Caco-2 (cell line): ENCODE results near the gene RHBDL3. TPM values are rescaled to one million over a fixed set of nuclear protein-coding genes. Genes with fewer than 3 reads are reported as not detected.

Experiments used
- BruUV-seq: library from RNA; stranded (reverse); fragments of 400-500 nt; replicated peaks from 2 replicates; lab custom pipeline; 2021; lab: Mats Ljungman, UMichigan
- CTCF ChIA-PET: fragments of 300-600 bp; sonication (Branson Sonifier 250); formaldehyde crosslinking; loops from one replicate; lab custom pipeline; 2022; ENCODE audit warnings: antibody characterized with exemption; lab: Charles Lee
- POLR2A ChIA-PET: fragments of 300-600 bp; sonication (Branson Sonifier 250); formaldehyde crosslinking; loops from one replicate; lab custom pipeline; 2022; ENCODE audit warnings: antibody characterized with exemption; lab: Charles Lee
- DNase-seq, 2 experiments: peaks; one replicate each; pipeline versions ENCODE4 v3.0.0 to v3.0.0-alpha.2; 2020 to 2022
- H3K27me3 ChIP-seq: replicated peaks from 2 replicates; pipeline ENCODE4 v1.6.0; 2011; ENCODE audit warnings: low read length; ENCODE audit not compliant: control insufficient read depth, insufficient read depth
- H3K36me3 ChIP-seq: 2 replicates; pipeline ENCODE4 v1.5.1; 2011; ENCODE audit warnings: low read length; ENCODE audit not compliant: control insufficient read depth, insufficient read depth
- H3K4me1 ChIP-seq: fragments of 250-450 bp; sonication (Bioruptor Pico); 2 replicates; pipeline ENCODE4 v1.5.1; 2020; ENCODE audit warnings: mild to moderate bottlenecking
- H3K4me3 ChIP-seq: 2 replicates; pipeline ENCODE4 v1.5.1; 2011; ENCODE audit warnings: low read depth, mild to moderate bottlenecking, control low read depth, low read length
- H3K9me3 ChIP-seq: fragments of 250-450 bp; sonication (Bioruptor Pico); 2 replicates; pipeline ENCODE4 v1.5.1; 2020; ENCODE audit warnings: mild to moderate bottlenecking, moderate library complexity
- H3K27ac Mint-ChIP-seq: one replicate; pipeline ENCODE4 v1.8.0; 2022; ENCODE audit warnings: mixed read lengths; ENCODE audit not compliant: unreplicated experiment
- H3K27me3 Mint-ChIP-seq: one replicate; pipeline ENCODE4 v1.8.0; 2022; ENCODE audit warnings: mixed read lengths; ENCODE audit not compliant: insufficient read depth, unreplicated experiment
- H3K36me3 Mint-ChIP-seq: one replicate; pipeline ENCODE4 v1.8.0; 2022; ENCODE audit warnings: mild to moderate bottlenecking, mixed read lengths; ENCODE audit not compliant: insufficient read depth, unreplicated experiment
- H3K4me1 Mint-ChIP-seq: one replicate; pipeline ENCODE4 v1.8.0; 2022; ENCODE audit warnings: low read depth, mixed read lengths; ENCODE audit not compliant: unreplicated experiment
- H3K4me3 Mint-ChIP-seq: one replicate; pipeline ENCODE4 v1.8.0; 2022; ENCODE audit warnings: mild to moderate bottlenecking, moderate library complexity, mixed read lengths; ENCODE audit not compliant: unreplicated experiment
- H3K9me3 Mint-ChIP-seq: one replicate; pipeline ENCODE4 v1.8.0; 2022; ENCODE audit warnings: mixed read lengths; ENCODE audit not compliant: unreplicated experiment
- CTCF ChIP-seq, 2 experiments: fragments of 200-600 bp in 1 of 2; IDR thresholded peaks; 1 replicate in 1 of 2; 2 replicates in 1 of 2; pipeline versions ENCODE4 v1.5.1 to v1.8.0; 2011 to 2022; ENCODE audit warnings: antibody characterized with exemption in 1 of 2, control low read depth in 1 of 2, inconsistent platforms in 1 of 2, low read depth in 1 of 2, low read length in 1 of 2, mild to moderate bottlenecking in 1 of 2, moderate library complexity in 1 of 2; ENCODE audit not compliant: insufficient read depth in 1 of 2, severe bottlenecking in 1 of 2, unreplicated experiment in 1 of 2
- intact Hi-C: fragments of 100-400 bp; cut with micrococcal nuclease; formaldehyde crosslinking; loops from one replicate; pipeline ENCODE4 v1.10.0; 2022; ENCODE audit not compliant: unreplicated experiment
- total RNA-seq: library from RNA; stranded (reverse); gene quantifications from 2 replicates; pipeline ENCODE4 v1.2.3, GENCODE V29; 2022

The RHBDL3 gene
- total RNA-seq, 1 experiment from 2014 or later, result not detected

GRCh38 chr17:32239456-32239855 is 26.2 kb upstream of the RHBDL3 start:
- no peaks in the 10 kb centered on the region for H3K9me3 Mint-ChIP-seq
- no peaks in the 10 kb centered on the region for H3K36me3 Mint-ChIP-seq
- intact Hi-C loops, result no loop called here
- no peak overlapping the region for H3K4me3 Mint-ChIP-seq
- no peaks in the 10 kb centered on the region for H3K36me3 ChIP-seq
- H3K27ac Mint-ChIP-seq, result no peak overlapping the region
- CTCF ChIA-PET, result no interaction called here
- no peak for DNase-seq
- no peak overlapping the region for H3K4me3 ChIP-seq
- no peaks in the 10 kb centered on the region for H3K27me3 Mint-ChIP-seq
- H3K27me3 ChIP-seq, result no peaks in the 10 kb centered on the region
- POLR2A ChIA-PET, result no interaction called here
- no peak for TF ChIP-seq CTCF (IDR thresholded peaks at IDR 0.05; ENCODE audit: insufficient read depth in 1 of 2, low read depth in 1 of 2, low read length in 1 of 2, severe bottlenecking in 1 of 2, unreplicated experiment in 1 of 2)
- H3K9me3 ChIP-seq, result no peaks in the 10 kb centered on the region
- BruUV-seq, result no TSS peak
- H3K4me1 Mint-ChIP-seq, result no peaks in the 10 kb centered on the region
- H3K4me1 ChIP-seq, result no peaks in the 10 kb centered on the region

- Mint-ChIP-seq H3K4me1 (no peaks in the 10 kb centered on the region), H3K4me3 (no peak overlapping the region), H3K9me3 (no peaks in the 10 kb centered on the region), H3K36me3 (no peaks in the 10 kb centered on the region), H3K27ac (no peak overlapping the region), H3K27me3 (no peaks in the 10 kb centered on the region)
- no peak for TF ChIP-seq CTCF (IDR thresholded peaks at IDR 0.05; ENCODE audit: insufficient read depth in 1 of 2, low read depth in 1 of 2, low read length in 1 of 2, severe bottlenecking in 1 of 2, unreplicated experiment in 1 of 2)
- CTCF ChIA-PET, result interaction anchor here (0.6 kb wide), 1 partner anchor 34 kb away, joined by 4 read pairs; no protein-coding TSS in a partner anchor
- no peak for DNase-seq
- BruUV-seq, result no TSS peak
- H3K36me3 ChIP-seq, result no peaks in the 10 kb centered on the region
- H3K4me3 ChIP-seq, result no peak overlapping the region
- POLR2A ChIA-PET, result no interaction called here
- H3K9me3 ChIP-seq, result no peaks in the 10 kb centered on the region
- H3K27me3 ChIP-seq, result no peaks in the 10 kb centered on the region
- intact Hi-C loops, result no loop called here
- H3K4me1 ChIP-seq, result no peaks in the 10 kb centered on the region
These were observed 24.9 kb upstream of the RHBDL3 start for GRCh38 chr17:32240750-32241149.

- no peak for TF ChIP-seq CTCF (IDR thresholded peaks at IDR 0.05; ENCODE audit: insufficient read depth in 1 of 2, low read depth in 1 of 2, low read length in 1 of 2, severe bottlenecking in 1 of 2, unreplicated experiment in 1 of 2)
- no TSS peak for BruUV-seq
- no peaks in the 10 kb centered on the region for H3K27me3 ChIP-seq
- Mint-ChIP-seq H3K4me1 (no peaks in the 10 kb centered on the region), H3K9me3 (no peaks in the 10 kb centered on the region), H3K27me3 (no peaks in the 10 kb centered on the region), H3K27ac (no peak overlapping the region), H3K36me3 (no peaks in the 10 kb centered on the region), H3K4me3 (no peak overlapping the region)
- intact Hi-C loops, result no loop called here
- no peaks in the 10 kb centered on the region for H3K9me3 ChIP-seq
- DNase-seq, result no peak
- ChIA-PET CTCF (interaction anchor here (0.6 kb wide), 1 partner anchor 15 kb away, joined by 4 read pairs; no protein-coding TSS in a partner anchor), POLR2A (no interaction called here)
- H3K4me1 ChIP-seq, result no peaks in the 10 kb centered on the region
- H3K36me3 ChIP-seq, result no peaks in the 10 kb centered on the region
- no peak overlapping the region for H3K4me3 ChIP-seq
These were observed 24.0 kb upstream of the RHBDL3 start for GRCh38 chr17:32241640-32242039.
